Measurements from ENCODE around the gene WDR91. TPM values are rescaled to one million over a fixed set of nuclear protein-coding genes. Genes with fewer than 3 reads are reported as not detected.

WDR91 gene
- total and polyA plus RNA-seq, 2 donors (not counting 3 experiments of a cell fraction or from before 2014, with no cell fraction given), result 6.7 to 7.0 TPM

DNA sequence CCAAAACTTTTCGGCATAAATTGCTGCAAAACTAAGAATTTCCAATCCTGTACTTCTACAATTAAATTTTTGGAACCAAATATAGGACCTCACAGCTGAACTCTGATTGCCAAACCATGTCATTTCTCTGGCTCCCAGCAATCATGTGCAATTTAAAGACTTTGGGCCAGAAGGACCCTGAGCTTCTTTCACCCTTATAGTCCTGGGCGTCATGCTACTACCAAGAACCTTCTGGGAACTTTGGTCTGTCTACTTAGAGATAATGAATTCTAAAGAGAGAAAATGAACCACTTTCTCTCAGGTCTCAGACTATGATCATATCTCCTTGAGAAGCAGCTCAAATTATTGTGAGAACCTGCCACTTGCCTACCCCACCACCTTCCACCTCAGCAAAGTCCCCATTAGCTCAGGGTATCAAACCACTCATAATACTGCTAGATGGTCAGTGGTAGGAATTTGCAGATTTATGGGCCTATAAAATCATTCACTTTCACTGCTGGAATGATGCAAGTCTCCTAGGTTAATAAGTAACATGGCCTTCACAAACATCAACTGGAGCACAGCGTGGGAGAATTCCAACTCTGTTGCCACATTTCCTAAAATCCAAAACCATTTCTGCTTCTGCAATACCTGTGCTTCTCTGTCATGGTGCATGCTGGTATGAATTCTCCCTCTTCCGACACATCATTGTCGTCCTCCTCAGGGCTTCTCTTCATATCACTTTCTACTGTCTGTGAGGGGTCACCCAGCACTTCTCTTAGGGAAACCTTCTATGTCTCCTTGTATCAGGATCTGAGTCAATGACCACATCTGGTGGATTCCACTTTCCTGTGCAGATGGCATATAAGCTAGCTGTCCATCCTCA, 6.6 kb upstream of the WDR91 start:
- H3K4me3 ChIP-seq (replicated peaks in 1 of 3; ENCODE audit: insufficient read depth in 1 of 3, low read depth in 1 of 3, low read length in 3 of 3), result no peak overlapping the region
- TF ChIP-seq FOS (IDR thresholded peaks at IDR 0.05; ENCODE audit: borderline replicate concordance, insufficient read depth, low read length), result no peak
- TF ChIP-seq JUN (IDR thresholded peaks at IDR 0.05; ENCODE audit: borderline replicate concordance, insufficient read depth, insufficient read length, low read depth), result no peak
- TF ChIP-seq, protein P1, sequence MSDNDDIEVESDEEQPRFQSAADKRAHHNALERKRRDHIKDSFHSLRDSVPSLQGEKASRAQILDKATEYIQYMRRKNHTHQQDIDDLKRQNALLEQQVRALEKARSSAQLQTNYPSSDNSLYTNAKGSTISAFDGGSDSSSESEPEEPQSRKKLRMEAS (IDR thresholded peaks at IDR 0.05; ENCODE audit: insufficient read depth, insufficient read length), result no peak
- TF ChIP-seq POLR2AphosphoS5 (IDR thresholded peaks at IDR 0.05; ENCODE audit: insufficient read depth, low read depth, low read length), result no peak
- TF ChIP-seq, protein P2, sequence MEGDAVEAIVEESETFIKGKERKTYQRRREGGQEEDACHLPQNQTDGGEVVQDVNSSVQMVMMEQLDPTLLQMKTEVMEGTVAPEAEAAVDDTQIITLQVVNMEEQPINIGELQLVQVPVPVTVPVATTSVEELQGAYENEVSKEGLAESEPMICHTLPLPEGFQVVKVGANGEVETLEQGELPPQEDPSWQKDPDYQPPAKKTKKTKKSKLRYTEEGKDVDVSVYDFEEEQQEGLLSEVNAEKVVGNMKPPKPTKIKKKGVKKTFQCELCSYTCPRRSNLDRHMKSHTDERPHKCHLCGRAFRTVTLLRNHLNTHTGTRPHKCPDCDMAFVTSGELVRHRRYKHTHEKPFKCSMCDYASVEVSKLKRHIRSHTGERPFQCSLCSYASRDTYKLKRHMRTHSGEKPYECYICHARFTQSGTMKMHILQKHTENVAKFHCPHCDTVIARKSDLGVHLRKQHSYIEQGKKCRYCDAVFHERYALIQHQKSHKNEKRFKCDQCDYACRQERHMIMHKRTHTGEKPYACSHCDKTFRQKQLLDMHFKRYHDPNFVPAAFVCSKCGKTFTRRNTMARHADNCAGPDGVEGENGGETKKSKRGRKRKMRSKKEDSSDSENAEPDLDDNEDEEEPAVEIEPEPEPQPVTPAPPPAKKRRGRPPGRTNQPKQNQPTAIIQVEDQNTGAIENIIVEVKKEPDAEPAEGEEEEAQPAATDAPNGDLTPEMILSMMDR (IDR thresholded peaks at IDR 0.05; ENCODE audit: extremely low read depth in 1 of 2, insufficient read depth in 1 of 2, low read depth in 1 of 2, low read length in 2 of 2), result no peak
- no peak for TF ChIP-seq MYC (IDR thresholded peaks at IDR 0.05; ENCODE audit: low read depth, low read length)
- TF ChIP-seq GATA2 (IDR thresholded peaks at IDR 0.05; ENCODE audit: insufficient read depth, insufficient read length, low read depth, low read length), result no peak
- TF ChIP-seq POLR2A (IDR thresholded peaks at IDR 0.05; ENCODE audit: low read depth, low read length), result no peak
- no peak for TF ChIP-seq EZH2 (IDR thresholded peaks at IDR 0.05; ENCODE audit: borderline replicate concordance, low read depth, low read length, severe bottlenecking)
- H3K27me3 ChIP-seq (ENCODE audit: control insufficient read depth in 2 of 2, insufficient read depth in 2 of 2, low read length in 2 of 2), result peaks cover 0 to 13% of the 10 kb centered on the region in 2 experiments
- no peaks in the 10 kb centered on the region for H4K20me1 ChIP-seq (replicated peaks; ENCODE audit: control insufficient read depth, extremely low read depth, insufficient read depth, low read length)
- intact Hi-C loops (cut with micrococcal nuclease) (no loop called here), dilution Hi-C loops (cut with MboI; ENCODE audit: extremely low pct_ligation_motif_present, low sequenced_read_pairs) (no loop called here)
- POLR2A ChIA-PET, result no interaction called here
- no peak overlapping the region for H3K4me2 ChIP-seq (ENCODE audit: insufficient read depth, low read length)
- H3K4me1 ChIP-seq (ENCODE audit: control insufficient read depth, extremely low read depth, insufficient read depth, low read length), result no peaks in the 10 kb centered on the region
- DNase-seq (ENCODE audit: low read depth, low spot score) (no peak), FAIRE-seq (no peak)
- no TSS peak for BruUV-seq (replicated peaks)
- H3K9me3 ChIP-seq (replicated peaks; ENCODE audit: control insufficient read depth, insufficient read depth, low read length), result no peaks in the 10 kb centered on the region
- H3K36me3 ChIP-seq (ENCODE audit: control insufficient read depth in 2 of 2, extremely low read depth in 1 of 2, insufficient read depth in 2 of 2, low read length in 2 of 2), result no peaks in the 10 kb centered on the region
- no peak overlapping the region for H3K27ac ChIP-seq (ENCODE audit: insufficient read depth, low read depth, low read length)
- no peaks in the 10 kb centered on the region for H3K79me2 ChIP-seq (ENCODE audit: control insufficient read depth, insufficient read depth, low read length)
- CTCF ChIA-PET, result no interaction called here
- H3K9ac ChIP-seq (replicated peaks; ENCODE audit: extremely low read depth, insufficient read depth, low read length), result no peak overlapping the region
- no peak overlapping the region for H2AFZ ChIP-seq (ENCODE audit: low read depth, low read length)
- no peaks in the 10 kb centered on the region for H3K9me1 ChIP-seq (replicated peaks; ENCODE audit: control insufficient read depth, extremely low read depth, insufficient read depth, low read length)

Data from endothelial cell of umbilical vein (primary cell).